ENCODE data around the gene SMIM45.

SMIM45 gene

DNA sequence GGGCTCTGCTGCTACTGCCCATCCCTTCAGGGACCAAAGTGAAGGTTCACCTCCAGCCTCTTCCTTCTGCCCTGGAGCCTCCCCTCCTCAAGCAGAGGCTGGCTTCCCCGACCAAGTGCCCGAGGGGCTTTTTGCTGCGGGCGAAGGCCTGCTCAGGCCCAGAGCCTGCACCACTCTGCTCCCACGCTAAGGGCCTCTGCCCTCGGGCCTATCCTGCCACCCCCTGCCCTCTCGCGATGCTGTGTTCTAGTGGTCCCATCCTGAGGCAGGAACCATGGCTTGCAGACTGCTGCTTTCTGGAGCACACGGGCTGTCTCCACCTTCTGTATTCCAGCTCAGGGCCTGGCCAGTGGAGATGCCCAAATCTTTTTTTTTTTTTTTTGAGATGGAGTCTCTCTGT lies 16.4 kb upstream of the SMIM45 start:
- Histone ChIP-seq H3K27ac (ENCODE audit: low read length) (no peak overlapping the region), H3K9ac (ENCODE audit: low read length) (no peak overlapping the region), H3K9me3 (replicated peaks; ENCODE audit: insufficient read depth, low read length) (no peaks in the 10 kb centered on the region), H3K4me1 (ENCODE audit: low read length) (peaks cover 1% of the 10 kb centered on the region), H2AFZ (ENCODE audit: low read length) (no peak overlapping the region), H3K9me2 (replicated peaks; ENCODE audit: insufficient read depth, low read length) (no peaks in the 10 kb centered on the region), H3F3A (ENCODE audit: insufficient read depth, low read length) (peaks cover 17% of the 10 kb centered on the region), H3K27me3 (replicated peaks; ENCODE audit: insufficient read depth, low read length) (no peaks in the 10 kb centered on the region), H3K36me3 (replicated peaks; ENCODE audit: insufficient read depth, low read length) (peaks cover 9% of the 10 kb centered on the region; the same call in 1 of the 2 replicates), H3K4me3 (ENCODE audit: low read length) (no peak overlapping the region), H3K4me2 (ENCODE audit: low read depth, low read length) (no peak overlapping the region), H4K20me1 (ENCODE audit: insufficient read depth, low read length) (no peaks in the 10 kb centered on the region), H3K79me2 (ENCODE audit: low read length) (peaks cover 10% of the 10 kb centered on the region)
- TF ChIP-seq EZH2phosphoT487 (IDR thresholded peaks at IDR 0.05; ENCODE audit: low read length) (no peak), EZH2 (optimal IDR thresholded peaks at IDR 0.05; ENCODE audit: low read depth, low read length) (no peak)
- TF ChIP-seq, protein P1, sequence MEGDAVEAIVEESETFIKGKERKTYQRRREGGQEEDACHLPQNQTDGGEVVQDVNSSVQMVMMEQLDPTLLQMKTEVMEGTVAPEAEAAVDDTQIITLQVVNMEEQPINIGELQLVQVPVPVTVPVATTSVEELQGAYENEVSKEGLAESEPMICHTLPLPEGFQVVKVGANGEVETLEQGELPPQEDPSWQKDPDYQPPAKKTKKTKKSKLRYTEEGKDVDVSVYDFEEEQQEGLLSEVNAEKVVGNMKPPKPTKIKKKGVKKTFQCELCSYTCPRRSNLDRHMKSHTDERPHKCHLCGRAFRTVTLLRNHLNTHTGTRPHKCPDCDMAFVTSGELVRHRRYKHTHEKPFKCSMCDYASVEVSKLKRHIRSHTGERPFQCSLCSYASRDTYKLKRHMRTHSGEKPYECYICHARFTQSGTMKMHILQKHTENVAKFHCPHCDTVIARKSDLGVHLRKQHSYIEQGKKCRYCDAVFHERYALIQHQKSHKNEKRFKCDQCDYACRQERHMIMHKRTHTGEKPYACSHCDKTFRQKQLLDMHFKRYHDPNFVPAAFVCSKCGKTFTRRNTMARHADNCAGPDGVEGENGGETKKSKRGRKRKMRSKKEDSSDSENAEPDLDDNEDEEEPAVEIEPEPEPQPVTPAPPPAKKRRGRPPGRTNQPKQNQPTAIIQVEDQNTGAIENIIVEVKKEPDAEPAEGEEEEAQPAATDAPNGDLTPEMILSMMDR (IDR thresholded peaks at IDR 0.05; ENCODE audit: low read length), result no peak
- no peak for DNase-seq

DNA sequence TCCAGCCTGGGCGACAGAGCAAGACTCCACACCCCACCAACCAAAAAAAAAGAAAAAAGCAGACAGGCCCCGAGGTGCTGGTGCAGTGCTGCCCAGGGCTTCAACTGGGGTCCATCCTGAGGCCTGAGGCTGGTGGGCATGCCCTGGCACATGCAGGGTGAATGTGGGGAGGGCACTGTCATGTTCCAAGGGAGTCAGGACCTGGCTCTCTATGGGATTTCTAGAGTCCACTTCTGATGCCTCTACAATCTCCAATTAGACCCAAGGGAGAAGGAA lies 15.1 kb upstream of the SMIM45 start:
- Histone ChIP-seq H3K27me3 (replicated peaks; ENCODE audit: insufficient read depth, low read length) (no peaks in the 10 kb centered on the region), H3K9me3 (replicated peaks; ENCODE audit: insufficient read depth, low read length) (no peaks in the 10 kb centered on the region), H3F3A (ENCODE audit: insufficient read depth, low read length) (peaks cover 29% of the 10 kb centered on the region), H3K4me1 (ENCODE audit: low read length) (peaks cover 14% of the 10 kb centered on the region), H3K79me2 (ENCODE audit: low read length) (peaks cover 21% of the 10 kb centered on the region), H3K9ac (ENCODE audit: low read length) (no peak overlapping the region), H3K4me2 (ENCODE audit: low read depth, low read length) (no peak overlapping the region), H3K9me2 (replicated peaks; ENCODE audit: insufficient read depth, low read length) (no peaks in the 10 kb centered on the region), H3K36me3 (replicated peaks; ENCODE audit: insufficient read depth, low read length) (peaks cover 9% of the 10 kb centered on the region; the same call in 1 of the 2 replicates), H2AFZ (ENCODE audit: low read length) (no peak overlapping the region), H3K27ac (ENCODE audit: low read length) (no peak overlapping the region), H4K20me1 (ENCODE audit: insufficient read depth, low read length) (no peaks in the 10 kb centered on the region), H3K4me3 (ENCODE audit: low read length) (no peak overlapping the region)
- no peak for DNase-seq
- no peak for TF ChIP-seq EZH2phosphoT487 (IDR thresholded peaks at IDR 0.05; ENCODE audit: low read length)
- TF ChIP-seq, protein P1 (IDR thresholded peaks at IDR 0.05; ENCODE audit: low read length), result no peak
- TF ChIP-seq EZH2 (optimal IDR thresholded peaks at IDR 0.05; ENCODE audit: low read depth, low read length), result no peak

DNA sequence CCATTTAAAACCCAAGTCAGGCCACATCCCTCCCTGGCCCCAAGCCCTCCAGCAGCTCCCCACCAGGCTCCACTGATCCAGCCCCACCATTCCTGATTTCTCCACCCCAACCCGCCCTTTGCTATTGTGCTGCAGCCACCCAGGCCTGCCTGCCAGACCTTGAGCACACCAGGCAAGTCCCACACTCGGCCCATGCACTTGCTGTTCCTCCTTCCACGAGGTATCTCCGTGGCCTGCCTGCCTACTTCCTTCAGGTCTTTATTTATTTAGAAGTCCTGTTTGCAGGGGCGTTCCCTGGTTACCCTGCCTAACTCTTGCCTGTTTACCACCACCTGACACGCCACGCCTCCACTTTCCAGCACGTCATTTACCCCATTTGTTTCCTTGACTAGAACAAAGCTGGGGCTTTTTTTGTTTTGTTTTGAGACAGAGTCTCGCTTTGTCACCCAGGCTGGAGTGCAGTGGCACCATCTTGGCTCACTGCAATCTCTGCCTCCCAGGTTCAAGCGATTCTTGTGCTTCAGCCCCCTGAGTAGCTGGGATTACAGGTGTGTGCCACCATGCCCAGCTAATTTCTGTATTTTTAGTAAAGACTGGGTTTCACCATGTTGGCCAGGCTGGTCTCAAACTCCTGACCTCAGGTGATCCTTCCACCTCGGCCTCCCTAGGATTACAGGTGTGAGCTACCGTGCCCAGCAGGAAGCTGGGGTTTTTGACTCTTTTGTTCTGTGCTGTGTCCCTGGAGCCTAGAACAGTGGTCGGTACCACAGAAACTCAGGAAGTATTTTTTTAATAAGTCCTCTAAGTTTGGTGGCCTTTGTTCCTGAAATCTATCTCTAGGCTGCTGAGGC lies 11.7 kb upstream of the SMIM45 start:
- H3K9me2 ChIP-seq (replicated peaks; ENCODE audit: insufficient read depth, low read length), result no peaks in the 10 kb centered on the region
- no peak overlapping the region for H3K4me3 ChIP-seq (ENCODE audit: low read length)
- no peaks in the 10 kb centered on the region for H3K9me3 ChIP-seq (replicated peaks; ENCODE audit: insufficient read depth, low read length)
- H3K27ac ChIP-seq (ENCODE audit: low read length), result peak overlapping the region; percentile 99
- H3K9ac ChIP-seq (ENCODE audit: low read length), result peak overlapping the region; percentile 74
- H4K20me1 ChIP-seq (ENCODE audit: insufficient read depth, low read length), result no peaks in the 10 kb centered on the region
- H3K79me2 ChIP-seq (ENCODE audit: low read length), result peaks cover 49% of the 10 kb centered on the region
- no peak overlapping the region for H2AFZ ChIP-seq (ENCODE audit: low read length)
- TF ChIP-seq, protein P1 (IDR thresholded peaks at IDR 0.05; ENCODE audit: low read length), result no peak
- no peak for TF ChIP-seq EZH2phosphoT487 (IDR thresholded peaks at IDR 0.05; ENCODE audit: low read length)
- no peak for TF ChIP-seq EZH2 (optimal IDR thresholded peaks at IDR 0.05; ENCODE audit: low read depth, low read length)
- no peaks in the 10 kb centered on the region for H3K27me3 ChIP-seq (replicated peaks; ENCODE audit: insufficient read depth, low read length)
- peak; percentile 89 for DNase-seq
- H3K4me2 ChIP-seq (ENCODE audit: low read depth, low read length), result peak overlapping the region; percentile 34
- peaks cover 36% of the 10 kb centered on the region for H3F3A ChIP-seq (ENCODE audit: insufficient read depth, low read length)
- peaks cover 26% of the 10 kb centered on the region for H3K4me1 ChIP-seq (ENCODE audit: low read length)
- H3K36me3 ChIP-seq (replicated peaks; ENCODE audit: insufficient read depth, low read length), result peaks cover 16% of the 10 kb centered on the region
